ENCODE results near the gene PARD3B. TPM values are rescaled to one million over a fixed set of nuclear protein-coding genes. Genes with fewer than 3 reads are reported as not detected.

PARD3B gene
- total and polyA plus RNA-seq, 9 donors = 6.4 to 15.3 (median 7.5) TPM

- H3K9me3 ChIP-seq (replicated peaks; ENCODE audit: control insufficient read depth, low read depth, low read length) = no peaks in the 10 kb centered on the region
- no peaks in the 10 kb centered on the region for H3K4me1 ChIP-seq (ENCODE audit: control insufficient read depth, insufficient read depth, low read length)
- H3K4me3 ChIP-seq (ENCODE audit: low read length) = no peak overlapping the region
- H3K36me3 ChIP-seq (ENCODE audit: control insufficient read depth, insufficient read depth, low read length) = no peaks in the 10 kb centered on the region
- no peak overlapping the region for H3K27ac ChIP-seq (ENCODE audit: low read length)
- DNase-seq = no peak
- H3K27me3 ChIP-seq (ENCODE audit: control insufficient read depth, insufficient read depth, low read length) = no peaks in the 10 kb centered on the region
- WGBS (ENCODE audit: insufficient coverage) = 40% methylated on average over 2 of the region's 4 CpGs
Observed at GRCh38 chr2:205053827-205054410, 508.6 kb downstream of the PARD3B start.

DNA sequence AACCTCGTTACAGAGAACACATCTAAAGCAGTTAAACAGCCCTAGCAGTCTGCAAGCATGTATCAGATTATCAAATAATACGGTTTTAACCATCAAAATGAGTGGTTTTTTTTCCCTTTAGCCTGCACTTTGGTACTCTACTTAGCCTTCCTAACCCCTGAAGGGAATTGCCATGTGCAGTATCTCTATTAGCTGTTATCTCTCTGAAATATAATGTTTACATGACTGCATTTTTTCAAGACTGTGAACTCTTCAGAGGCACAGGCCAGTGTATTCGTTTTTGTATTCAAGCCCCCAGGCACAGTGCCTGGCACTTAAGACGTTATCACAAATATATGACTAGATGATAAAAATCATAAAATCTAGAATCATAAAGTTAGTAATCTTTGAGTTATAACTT lies 509.5 kb downstream of the PARD3B start:
- H3K36me3 ChIP-seq (ENCODE audit: control insufficient read depth, insufficient read depth, low read length) = no peaks in the 10 kb centered on the region
- no peaks in the 10 kb centered on the region for H3K4me1 ChIP-seq (ENCODE audit: control insufficient read depth, insufficient read depth, low read length)
- WGBS (ENCODE audit: insufficient coverage) = 100% methylated on average over 1 of the region's 4 CpGs
- H3K27me3 ChIP-seq (ENCODE audit: control insufficient read depth, insufficient read depth, low read length) = no peaks in the 10 kb centered on the region
- no peaks in the 10 kb centered on the region for H3K9me3 ChIP-seq (replicated peaks; ENCODE audit: control insufficient read depth, low read depth, low read length)
- no peak overlapping the region for H3K27ac ChIP-seq (ENCODE audit: low read length)
- no peak overlapping the region for H3K4me3 ChIP-seq (ENCODE audit: low read length)
- no peak for DNase-seq

GRCh38 chr2:205055251-205055650 lies 510.0 kb downstream of the PARD3B start:
- H3K9me3 ChIP-seq (replicated peaks; ENCODE audit: control insufficient read depth, low read depth, low read length) = no peaks in the 10 kb centered on the region
- DNase-seq = no peak
- no peaks in the 10 kb centered on the region for H3K36me3 ChIP-seq (ENCODE audit: control insufficient read depth, insufficient read depth, low read length)
- WGBS (ENCODE audit: insufficient coverage) = no CpG with 5 or more reads among the region's 2 CpGs
- H3K4me1 ChIP-seq (ENCODE audit: control insufficient read depth, insufficient read depth, low read length) = no peaks in the 10 kb centered on the region
- no peaks in the 10 kb centered on the region for H3K27me3 ChIP-seq (ENCODE audit: control insufficient read depth, insufficient read depth, low read length)
- no peak overlapping the region for H3K27ac ChIP-seq (ENCODE audit: low read length)
- H3K4me3 ChIP-seq (ENCODE audit: low read length) = no peak overlapping the region

- WGBS (ENCODE audit: insufficient coverage) = no CpG with 5 or more reads among the region's 6 CpGs
- no peaks in the 10 kb centered on the region for H3K36me3 ChIP-seq (ENCODE audit: control insufficient read depth, insufficient read depth, low read length)
- no peaks in the 10 kb centered on the region for H3K4me1 ChIP-seq (ENCODE audit: control insufficient read depth, insufficient read depth, low read length)
- H3K4me3 ChIP-seq (ENCODE audit: low read length) = no peak overlapping the region
- H3K27ac ChIP-seq (ENCODE audit: low read length) = no peak overlapping the region
- no peaks in the 10 kb centered on the region for H3K27me3 ChIP-seq (ENCODE audit: control insufficient read depth, insufficient read depth, low read length)
- H3K9me3 ChIP-seq (replicated peaks; ENCODE audit: control insufficient read depth, low read depth, low read length) = no peaks in the 10 kb centered on the region
- DNase-seq = peak; percentile 24
Observed at GRCh38 chr2:205056151-205056561, 510.9 kb downstream of the PARD3B start.

DNA sequence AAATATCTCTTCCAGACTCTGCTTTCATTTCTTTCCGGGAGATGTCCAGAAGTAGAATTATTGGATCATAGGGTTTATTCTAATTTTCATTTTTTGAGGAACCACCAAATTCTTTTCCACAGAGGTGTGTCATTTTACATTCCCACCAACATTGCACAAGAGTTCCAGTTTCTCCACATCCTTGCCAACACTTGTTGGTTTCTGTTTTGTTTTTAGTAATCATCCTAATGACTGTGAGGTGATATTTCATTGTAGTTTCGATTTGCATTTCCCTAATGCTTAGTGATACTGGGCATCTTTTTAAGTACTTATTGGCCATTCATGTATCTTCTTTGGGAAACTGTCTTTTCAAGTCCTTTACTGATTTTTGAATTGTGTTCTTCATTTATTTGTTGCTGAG lies 513.1 kb downstream of the PARD3B start:
- no peaks in the 10 kb centered on the region for H3K4me1 ChIP-seq (ENCODE audit: control insufficient read depth, insufficient read depth, low read length)
- H3K36me3 ChIP-seq (ENCODE audit: control insufficient read depth, insufficient read depth, low read length) = no peaks in the 10 kb centered on the region
- DNase-seq = no peak
- H3K9me3 ChIP-seq (replicated peaks; ENCODE audit: control insufficient read depth, low read depth, low read length) = no peaks in the 10 kb centered on the region
- H3K4me3 ChIP-seq (ENCODE audit: low read length) = no peak overlapping the region
- H3K27ac ChIP-seq (ENCODE audit: low read length) = no peak overlapping the region
- H3K27me3 ChIP-seq (ENCODE audit: control insufficient read depth, insufficient read depth, low read length) = no peaks in the 10 kb centered on the region
- no CpG with 5 or more reads among the region's 2 CpGs for WGBS (ENCODE audit: insufficient coverage)

GRCh38 chr2:205060269-205060668 lies 515.0 kb downstream of the PARD3B start:
- DNase-seq = peak; percentile 28
- WGBS (ENCODE audit: insufficient coverage) = no CpG with 5 or more reads among the region's 2 CpGs
- no peaks in the 10 kb centered on the region for H3K27me3 ChIP-seq (ENCODE audit: control insufficient read depth, insufficient read depth, low read length)

GRCh38 chr2:205066081-205066480 lies 520.8 kb downstream of the PARD3B start:
- H3K4me1 ChIP-seq (ENCODE audit: control insufficient read depth, insufficient read depth, low read length) = no peaks in the 10 kb centered on the region
- no peaks in the 10 kb centered on the region for H3K27me3 ChIP-seq (ENCODE audit: control insufficient read depth, insufficient read depth, low read length)
- no CpG with 5 or more reads among the region's 5 CpGs for WGBS (ENCODE audit: insufficient coverage)
- H3K36me3 ChIP-seq (ENCODE audit: control insufficient read depth, insufficient read depth, low read length) = no peaks in the 10 kb centered on the region
- DNase-seq = no peak
- no peak overlapping the region for H3K4me3 ChIP-seq (ENCODE audit: low read length)
- no peaks in the 10 kb centered on the region for H3K9me3 ChIP-seq (replicated peaks; ENCODE audit: control insufficient read depth, low read depth, low read length)
- H3K27ac ChIP-seq (ENCODE audit: low read length) = no peak overlapping the region

More at GRCh38 chr2:205060269-205060668, 515.0 kb downstream of the PARD3B start:
- Histone ChIP-seq H3K4me1 (ENCODE audit: control insufficient read depth, insufficient read depth, low read length) (no peaks in the 10 kb centered on the region), H3K4me3 (ENCODE audit: low read length) (no peak overlapping the region), H3K9me3 (replicated peaks; ENCODE audit: control insufficient read depth, low read depth, low read length) (no peaks in the 10 kb centered on the region), H3K36me3 (ENCODE audit: control insufficient read depth, insufficient read depth, low read length) (no peaks in the 10 kb centered on the region), H3K27ac (ENCODE audit: low read length) (no peak overlapping the region)

GRCh38 chr2:205069928-205070327 lies 524.7 kb downstream of the PARD3B start:
- H3K36me3 ChIP-seq (ENCODE audit: control insufficient read depth, insufficient read depth, low read length) = no peaks in the 10 kb centered on the region
- H3K4me3 ChIP-seq (ENCODE audit: low read length) = no peak overlapping the region
- H3K27ac ChIP-seq (ENCODE audit: low read length) = no peak overlapping the region
- no peak for DNase-seq
- no peaks in the 10 kb centered on the region for H3K4me1 ChIP-seq (ENCODE audit: control insufficient read depth, insufficient read depth, low read length)
- no peaks in the 10 kb centered on the region for H3K9me3 ChIP-seq (replicated peaks; ENCODE audit: control insufficient read depth, low read depth, low read length)
- no CpG with 5 or more reads among the region's 1 CpG for WGBS (ENCODE audit: insufficient coverage)
- no peaks in the 10 kb centered on the region for H3K27me3 ChIP-seq (ENCODE audit: control insufficient read depth, insufficient read depth, low read length)

GRCh38 chr2:205070889-205071288 lies 525.6 kb downstream of the PARD3B start:
- no peak for DNase-seq
- H3K4me1 ChIP-seq (ENCODE audit: control insufficient read depth, insufficient read depth, low read length) = no peaks in the 10 kb centered on the region
- no peak overlapping the region for H3K27ac ChIP-seq (ENCODE audit: low read length)
- H3K9me3 ChIP-seq (replicated peaks; ENCODE audit: control insufficient read depth, low read depth, low read length) = no peaks in the 10 kb centered on the region
- H3K4me3 ChIP-seq (ENCODE audit: low read length) = no peak overlapping the region
- WGBS (ENCODE audit: insufficient coverage) = no CpG with 5 or more reads among the region's 1 CpG
- no peaks in the 10 kb centered on the region for H3K27me3 ChIP-seq (ENCODE audit: control insufficient read depth, insufficient read depth, low read length)
- no peaks in the 10 kb centered on the region for H3K36me3 ChIP-seq (ENCODE audit: control insufficient read depth, insufficient read depth, low read length)

GRCh38 chr2:205073433-205074020 lies 528.3 kb downstream of the PARD3B start:
- Histone ChIP-seq H3K36me3 (ENCODE audit: control insufficient read depth, insufficient read depth, low read length) (no peaks in the 10 kb centered on the region), H3K4me3 (ENCODE audit: low read length) (no peak overlapping the region), H3K9me3 (replicated peaks; ENCODE audit: control insufficient read depth, low read depth, low read length) (no peaks in the 10 kb centered on the region), H3K4me1 (ENCODE audit: control insufficient read depth, insufficient read depth, low read length) (no peaks in the 10 kb centered on the region), H3K27ac (ENCODE audit: low read length) (no peak overlapping the region), H3K27me3 (ENCODE audit: control insufficient read depth, insufficient read depth, low read length) (no peaks in the 10 kb centered on the region)
- WGBS (ENCODE audit: insufficient coverage) = no CpG with 5 or more reads among the region's 2 CpGs
- peak; percentile 51 for DNase-seq

DNA sequence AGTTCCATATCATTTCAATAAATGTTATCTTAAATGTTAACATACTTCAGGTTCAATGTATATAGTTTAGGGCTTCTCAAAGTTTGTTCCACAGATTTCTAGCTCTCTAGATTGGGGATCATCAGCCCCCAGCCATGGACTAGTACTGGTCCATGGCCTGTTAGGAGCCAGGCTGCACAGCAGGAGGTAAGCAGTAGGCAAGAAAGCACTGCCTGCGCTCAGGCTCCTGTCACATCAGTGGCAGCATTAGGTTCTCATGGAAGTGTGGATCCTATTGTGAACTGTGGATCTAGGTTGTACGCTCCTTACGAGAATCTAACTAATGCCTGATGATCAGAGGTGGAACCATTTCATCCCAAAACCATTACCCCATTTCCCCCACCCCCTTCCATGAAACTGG lies 531.1 kb downstream of the PARD3B start:
- DNase-seq = no peak
- H3K36me3 ChIP-seq (ENCODE audit: control insufficient read depth, insufficient read depth, low read length) = no peaks in the 10 kb centered on the region
- H3K4me1 ChIP-seq (ENCODE audit: control insufficient read depth, insufficient read depth, low read length) = no peaks in the 10 kb centered on the region
- no peaks in the 10 kb centered on the region for H3K9me3 ChIP-seq (replicated peaks; ENCODE audit: control insufficient read depth, low read depth, low read length)
- no peak overlapping the region for H3K27ac ChIP-seq (ENCODE audit: low read length)
- H3K27me3 ChIP-seq (ENCODE audit: control insufficient read depth, insufficient read depth, low read length) = no peaks in the 10 kb centered on the region
- WGBS (ENCODE audit: insufficient coverage) = 92% methylated on average over 2 of the region's 3 CpGs
- H3K4me3 ChIP-seq (ENCODE audit: low read length) = no peak overlapping the region
